Glomerular endothelial cell (primary cell): ENCODE measurements around the gene STIMATE. TPM values are rescaled to one million over a fixed set of nuclear protein-coding genes. Genes with fewer than 3 reads are reported as not detected.

Experiments used
- DNase-seq: peaks from one replicate; pipeline ENCODE4 v3.0.0-alpha.2; 2011; ENCODE audit warnings: low read depth, low spot score; ENCODE audit errors: extremely low read depth
- total RNA-seq: library from RNA; depleted of rRNA; stranded (reverse); fragments of >200 nt; gene quantifications from 2 replicates; pipeline ENCODE4 v1.2.3, GENCODE V29; 2015

The STIMATE gene
- total RNA-seq, 1 donor from 2014 or later = 28.5 TPM

GRCh38 chr3:52827441-52827840, 69.9 kb downstream of the STIMATE start:
- DNase-seq = no peak

GRCh38 chr3:52824037-52824436, 73.3 kb downstream of the STIMATE start:
- no peak for DNase-seq

- no peak for DNase-seq
Measured at GRCh38 chr3:52822363-52822762, 75.0 kb downstream of the STIMATE start.

GRCh38 chr3:52820736-52821135, 76.6 kb downstream of the STIMATE start:
- no peak for DNase-seq

GRCh38 chr3:52819936-52820335, 77.4 kb downstream of the STIMATE start:
- DNase-seq = no peak

- no peak for DNase-seq
Measured at GRCh38 chr3:52817860-52818259, 79.5 kb downstream of the STIMATE start.

- DNase-seq = no peak
Measured at GRCh38 chr3:52817221-52817620, 80.1 kb downstream of the STIMATE start.

GRCh38 chr3:52816654-52817053, 80.7 kb downstream of the STIMATE start:
- no peak for DNase-seq

- no peak for DNase-seq
Measured at GRCh38 chr3:52816199-52816598, 81.1 kb downstream of the STIMATE start.

GRCh38 chr3:52813810-52814209, 83.5 kb downstream of the STIMATE start:
- DNase-seq = no peak

- DNase-seq = no peak
Measured at GRCh38 chr3:52811452-52812011, 85.8 kb downstream of the STIMATE start.

GRCh38 chr3:52810923-52811322, 86.4 kb downstream of the STIMATE start:
- DNase-seq = no peak

GRCh38 chr3:52809662-52810377, 87.5 kb downstream of the STIMATE start:
- no peak for DNase-seq

- DNase-seq = no peak
Measured at GRCh38 chr3:52809149-52809548, 88.2 kb downstream of the STIMATE start.

- no peak for DNase-seq
Measured at GRCh38 chr3:52805270-52806039, 91.9 kb downstream of the STIMATE start.

GRCh38 chr3:52801839-52802238, 95.5 kb downstream of the STIMATE start:
- DNase-seq = no peak

- no peak for DNase-seq
Measured at GRCh38 chr3:52800079-52800478, 97.3 kb downstream of the STIMATE start.

- peak; percentile 9 for DNase-seq
Measured at GRCh38 chr3:52798978-52799476, 98.3 kb downstream of the STIMATE start.

GRCh38 chr3:52798376-52798977, 98.9 kb downstream of the STIMATE start:
- no peak for DNase-seq

- DNase-seq = no peak
Measured at GRCh38 chr3:52796411-52796810, 100.9 kb downstream of the STIMATE start.

- DNase-seq = no peak
Measured at GRCh38 chr3:52795298-52795900, 101.9 kb downstream of the STIMATE start.
